SK-MEL-5 (cell line): ENCODE data around the gene PACSIN3. TPM values are rescaled to one million over a fixed set of nuclear protein-coding genes. Genes with fewer than 3 reads are reported as not detected.

ENCODE experiments used
- DNase-seq: peaks from one replicate; pipeline ENCODE4 v3.0.0-alpha.2; 2016; ENCODE audit warnings: low read depth, low spot score
- in situ Hi-C: cut with HindIII; loops from 2 replicates; pipeline ENCODE4 v1.10.0; 2016; ENCODE audit warnings: low sequenced_read_pairs, high pct_unique_total_duplicates, low pct_unique_long_range_greater_than_20kb
- total RNA-seq: library from RNA; depleted of rRNA; stranded (reverse); fragments of >200 nt; shearing (Covaris generic); gene quantifications from 2 replicates; pipeline ENCODE4 v1.2.3, GENCODE V29; 2014

The PACSIN3 gene
- total RNA-seq, 1 experiment from 2014 or later = 36.3 TPM

DNA sequence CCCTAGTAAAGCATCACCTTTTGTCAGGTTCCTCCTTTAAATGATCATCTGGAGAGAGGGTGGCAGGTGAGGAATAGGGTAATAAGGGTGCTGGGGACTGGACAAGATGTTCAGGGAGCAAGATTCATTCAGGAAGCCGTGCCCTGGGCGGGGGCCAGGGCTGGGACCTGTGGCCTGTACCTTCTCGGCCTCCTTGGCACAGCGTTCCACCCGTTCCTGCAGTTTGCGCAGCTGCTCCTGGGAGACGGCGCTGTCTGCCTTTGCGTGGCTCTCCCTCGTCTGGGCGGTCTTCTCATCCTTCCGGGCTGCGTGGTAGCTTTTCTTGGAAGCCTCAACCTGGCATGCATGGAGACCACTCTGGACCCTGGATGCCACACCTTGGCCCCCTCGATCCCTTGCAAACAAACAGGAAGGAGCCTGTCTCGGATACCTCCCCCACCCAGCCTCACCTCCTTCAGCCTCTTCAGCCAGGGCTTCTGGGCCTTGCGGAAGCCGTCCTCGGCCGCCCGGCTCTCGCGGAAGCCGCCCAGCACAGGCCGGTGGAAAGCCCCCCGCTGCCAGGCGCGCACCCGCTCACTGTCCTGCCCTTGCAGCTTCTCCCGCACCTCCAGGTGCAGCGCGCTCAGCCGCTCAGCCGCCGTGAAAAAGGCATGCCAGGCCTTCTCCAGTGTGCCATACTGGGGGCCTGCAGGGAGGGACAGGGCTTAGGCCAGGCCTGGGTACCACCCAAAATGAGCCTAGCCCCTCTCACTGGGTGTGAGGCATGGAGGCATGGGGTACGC is 6.0 kb downstream of the PACSIN3 start:
- in situ Hi-C loops = no loop called here
- no peak for DNase-seq

DNA sequence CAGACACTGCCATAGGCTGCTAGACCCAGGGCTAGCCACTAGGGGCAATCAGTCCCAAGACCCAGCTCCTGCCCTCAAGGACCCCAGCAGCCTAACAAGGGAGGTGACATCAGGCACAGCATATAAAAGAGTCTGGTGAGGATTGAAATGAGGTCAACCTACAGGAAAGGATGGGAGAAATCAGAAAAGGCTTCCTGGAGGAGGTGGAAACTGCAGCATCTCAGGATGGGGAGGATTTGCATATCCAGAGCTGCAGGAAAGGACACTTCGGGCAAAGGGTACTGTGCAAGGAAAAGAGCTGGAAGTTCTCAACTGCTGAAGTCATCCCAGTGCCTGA is 6.6 kb downstream of the PACSIN3 start:
- in situ Hi-C loops = no loop called here
- peak; percentile 69 for DNase-seq

DNA sequence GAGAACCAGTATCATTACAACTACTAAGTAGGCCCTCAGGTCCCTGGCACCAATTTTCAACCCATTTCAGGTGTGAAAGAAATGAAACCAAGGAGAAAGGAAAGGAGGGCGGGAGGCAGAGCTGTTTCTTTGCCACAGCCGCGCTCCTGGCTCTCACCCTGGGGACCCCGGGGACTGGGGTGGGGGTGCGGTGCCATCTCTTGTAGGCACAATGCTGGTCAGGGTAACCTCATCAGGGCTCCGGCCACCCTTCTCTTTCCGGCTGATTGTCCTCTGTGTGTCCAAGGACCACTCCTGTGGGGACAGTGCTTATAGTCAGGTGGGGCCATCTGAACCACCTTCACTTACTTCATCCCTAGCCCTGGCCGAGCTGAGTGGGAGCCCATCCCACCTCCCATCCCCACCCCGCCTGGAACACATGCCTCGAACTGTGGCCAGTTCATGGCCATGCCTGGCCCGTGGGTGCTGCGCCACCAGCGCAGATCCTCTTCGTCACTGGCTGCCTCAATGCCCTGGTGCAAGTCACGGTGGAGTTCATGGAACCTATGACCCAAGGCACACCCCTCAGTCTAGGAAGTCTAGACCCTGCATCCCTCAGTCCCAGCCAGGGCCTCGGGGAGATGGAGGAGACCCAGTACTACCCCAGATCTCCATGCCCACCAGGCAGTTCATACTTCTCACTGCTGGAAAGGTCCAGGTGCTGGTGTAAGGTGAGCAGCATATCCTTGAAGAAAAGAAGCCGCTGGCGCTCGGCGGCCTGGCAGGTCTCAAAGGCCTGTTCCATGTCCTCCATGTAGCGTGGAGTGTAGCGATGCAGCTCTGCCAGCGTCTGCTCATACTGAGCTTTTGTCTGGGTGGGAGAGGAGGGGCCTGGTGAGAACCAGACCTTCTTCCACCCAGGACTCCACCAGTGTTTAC is 7.2 kb downstream of the PACSIN3 start:
- DNase-seq = no peak
- in situ Hi-C loops = no loop called here

DNA sequence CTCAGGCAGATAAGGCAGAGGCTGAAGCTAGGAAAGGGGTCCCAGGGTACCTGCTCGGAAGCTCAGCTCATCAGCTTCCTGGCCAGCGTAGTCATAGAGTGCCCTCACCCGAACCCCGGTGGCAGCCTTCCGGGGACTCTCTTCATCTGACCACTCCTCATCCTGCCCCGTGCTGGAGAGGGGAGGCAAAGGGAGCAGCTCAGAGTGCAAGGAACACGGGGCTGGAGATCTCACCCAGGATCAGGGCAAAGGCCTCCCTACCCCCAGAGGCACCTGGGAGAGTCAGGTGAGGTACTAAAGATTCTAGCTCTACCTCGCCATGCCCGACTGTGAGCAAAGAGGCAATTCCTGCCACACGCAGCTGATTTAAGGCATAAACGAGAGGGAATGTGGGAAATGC is 7.9 kb downstream of the PACSIN3 start:
- in situ Hi-C loops = no loop called here
- DNase-seq = no peak

DNA sequence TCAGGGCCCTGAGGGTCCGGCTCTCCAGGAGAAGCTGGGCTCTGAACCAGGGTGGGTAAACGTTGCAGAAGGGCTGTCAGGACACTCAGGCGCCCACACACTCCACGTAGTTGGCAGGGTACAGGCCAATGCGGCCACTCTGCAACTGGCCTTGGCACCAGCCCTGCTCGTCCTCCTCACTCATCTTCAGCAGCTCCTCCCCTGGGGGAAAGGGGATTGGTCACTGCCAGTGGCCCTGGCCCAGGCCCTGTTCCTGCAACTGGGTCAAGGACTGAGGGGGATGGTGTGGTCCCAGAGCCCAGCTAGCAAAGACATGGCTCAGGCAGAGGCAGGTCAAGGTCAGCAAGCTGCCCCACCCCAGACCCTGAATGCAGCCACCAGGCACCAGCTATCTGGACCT is 8.4 kb downstream of the PACSIN3 start:
- in situ Hi-C loops = no loop called here
- no peak for DNase-seq

DNA sequence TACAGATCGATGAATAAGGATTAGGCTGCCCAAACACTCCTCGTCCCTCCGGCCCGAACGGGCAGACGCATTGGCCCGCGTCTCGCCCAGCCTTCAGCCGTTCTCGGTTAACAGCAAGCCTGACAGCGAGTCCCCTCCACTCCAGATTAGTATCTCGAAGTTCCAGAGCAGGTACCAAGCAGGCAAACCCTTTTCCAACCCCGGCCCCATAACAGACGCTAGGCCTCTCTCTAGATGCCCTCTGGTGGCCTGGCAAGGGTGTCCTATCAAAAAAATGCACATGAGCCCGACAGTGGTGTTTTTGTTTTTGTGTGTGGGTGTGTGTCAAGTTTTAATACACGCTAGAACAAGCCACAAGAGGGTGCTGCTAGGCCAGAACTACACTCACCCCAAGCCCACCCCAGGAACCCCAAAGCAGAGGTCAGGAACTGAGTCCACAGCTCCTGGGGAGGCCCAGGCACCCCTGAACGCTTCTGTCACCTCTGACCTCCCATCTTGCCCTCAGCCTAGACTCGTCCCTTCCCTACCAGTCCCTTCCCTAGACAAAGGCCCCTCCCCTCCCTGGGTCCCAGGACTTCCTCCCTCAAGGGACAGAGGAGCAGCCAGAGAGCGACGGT is 8.9 kb downstream of the PACSIN3 start:
- peak; percentile 91 for DNase-seq
- in situ Hi-C loops = no loop called here

DNA sequence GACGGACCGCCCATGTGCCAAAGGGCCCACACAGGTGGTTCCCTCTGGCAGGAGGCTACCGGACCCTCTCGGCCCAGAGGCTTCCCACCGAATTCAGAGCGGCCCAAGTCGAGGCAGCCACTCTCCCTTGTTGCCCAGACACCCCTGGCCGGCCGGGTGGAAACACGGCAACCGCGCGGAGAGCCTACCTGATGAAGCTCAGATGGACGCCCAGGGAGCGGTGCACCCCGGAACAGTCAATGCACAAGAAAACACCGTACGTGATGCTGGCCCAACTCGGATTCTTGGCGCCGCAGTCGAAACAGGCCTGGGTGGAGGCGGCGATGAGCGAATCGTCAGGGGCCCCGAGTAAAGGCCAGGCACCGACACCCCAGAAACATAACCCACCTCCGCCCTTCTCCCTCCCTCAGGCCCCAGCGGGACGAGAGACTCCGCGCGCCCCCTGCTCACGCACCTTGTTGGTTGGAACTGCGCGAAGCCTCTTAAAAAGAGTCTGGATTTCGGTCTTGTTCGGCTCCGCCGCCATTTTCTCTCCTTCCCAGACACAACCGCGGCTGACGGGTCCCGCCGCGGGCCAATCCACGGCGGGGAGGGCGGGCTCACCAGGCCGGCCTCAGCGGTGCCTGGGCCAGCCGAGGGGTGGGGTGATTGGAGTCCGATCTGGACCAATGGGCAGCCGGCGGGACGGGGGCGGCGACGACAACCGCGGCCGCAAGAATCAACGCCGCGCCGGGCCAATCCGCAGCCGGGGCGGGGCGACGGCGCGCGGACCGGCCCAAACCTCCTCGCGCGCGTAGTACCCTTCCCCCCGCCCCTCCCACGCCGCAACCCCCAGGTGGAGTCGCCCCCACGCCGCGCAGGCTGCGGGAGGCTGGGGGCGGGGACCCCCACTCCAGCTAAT is 9.7 kb downstream of the PACSIN3 start, which contains the start of gene ARFGAP2:
Gene ARFGAP2, minus strand, starts transcription at position 552 of the 901 bp plus-strand sequence. Its CDS starts 26 bp downstream, at position 526.
- peak; percentile 94 for DNase-seq
- in situ Hi-C loops = no loop called here

DNA sequence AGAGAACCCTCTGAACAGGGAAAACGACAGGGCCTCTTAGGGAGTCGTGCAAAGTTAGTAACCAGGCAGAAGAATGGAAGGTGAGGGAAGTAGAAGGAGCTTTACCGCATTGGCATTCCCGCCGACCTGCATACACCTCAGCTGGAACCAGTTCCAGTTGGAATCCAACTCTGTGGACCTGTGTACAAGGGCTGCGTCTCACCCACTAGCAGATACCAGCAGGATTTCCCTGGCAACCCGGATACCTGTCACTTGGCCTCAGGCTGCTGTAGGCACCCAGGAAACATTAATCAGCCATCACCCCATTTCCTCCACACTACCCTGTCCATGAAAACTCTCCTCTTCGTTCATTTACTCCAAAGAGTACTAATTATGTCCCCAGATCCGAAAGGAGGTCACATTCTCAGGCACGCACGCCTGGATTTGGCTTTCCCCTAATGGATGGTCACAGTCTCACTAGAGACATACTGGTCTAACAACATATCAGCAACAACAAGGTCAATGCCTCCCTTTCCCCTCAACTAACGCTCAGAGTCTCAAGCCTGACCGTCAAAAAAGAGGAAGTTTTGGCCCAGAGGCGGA is 10.4 kb downstream of the PACSIN3 start:
- in situ Hi-C loops = no loop called here
- DNase-seq = no peak

DNA sequence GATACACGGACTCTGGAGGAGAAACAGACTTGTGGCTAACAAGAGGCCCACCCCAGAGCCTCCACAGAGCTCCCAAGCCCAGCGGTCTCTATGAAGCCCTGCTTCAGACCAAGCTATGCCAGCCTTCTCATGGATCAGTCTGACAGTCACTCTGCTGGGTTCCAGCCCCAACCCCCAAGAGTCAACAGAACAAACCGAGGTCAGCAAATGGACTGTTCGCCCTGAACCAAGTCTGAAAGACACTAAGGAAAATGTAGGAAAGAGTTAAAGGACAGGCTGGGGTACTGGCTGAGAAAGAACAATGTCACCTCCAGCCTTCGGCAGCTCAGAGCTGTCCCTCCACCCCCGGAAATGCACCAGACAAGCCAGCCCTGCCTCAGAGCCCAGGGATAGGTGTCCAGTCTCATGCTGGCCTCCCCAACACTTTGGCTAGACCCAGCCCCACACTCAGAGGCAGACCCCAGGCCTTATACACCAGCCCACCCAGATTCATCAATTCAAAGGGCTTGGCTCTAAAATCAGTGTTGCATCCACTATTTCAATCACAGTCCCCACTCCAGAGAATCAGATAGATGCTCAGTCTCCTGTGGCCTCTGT is 13.4 kb downstream of the PACSIN3 start:
- DNase-seq = no peak
- in situ Hi-C loops = no loop called here

DNA sequence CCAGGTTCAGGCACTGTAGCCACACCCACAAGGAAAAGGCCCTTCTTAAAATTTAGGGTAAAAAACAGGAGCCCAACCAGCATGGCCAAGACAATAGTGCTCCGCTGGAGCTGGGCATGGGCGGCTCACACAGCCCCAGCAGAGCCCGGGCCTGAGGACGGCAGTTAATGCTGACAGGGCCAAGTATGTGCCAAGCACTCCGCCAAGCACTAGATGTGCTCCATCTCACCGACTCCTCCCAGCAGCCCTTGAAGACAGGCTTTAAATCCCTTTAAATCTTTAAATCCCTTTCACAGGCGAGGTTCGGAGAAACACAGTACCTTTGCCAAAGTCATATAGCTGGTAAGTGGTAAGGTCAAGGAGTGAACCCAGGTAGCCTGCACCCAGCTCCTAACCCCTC is 14.4 kb downstream of the PACSIN3 start:
- in situ Hi-C loops = no loop called here
- no peak for DNase-seq

DNA sequence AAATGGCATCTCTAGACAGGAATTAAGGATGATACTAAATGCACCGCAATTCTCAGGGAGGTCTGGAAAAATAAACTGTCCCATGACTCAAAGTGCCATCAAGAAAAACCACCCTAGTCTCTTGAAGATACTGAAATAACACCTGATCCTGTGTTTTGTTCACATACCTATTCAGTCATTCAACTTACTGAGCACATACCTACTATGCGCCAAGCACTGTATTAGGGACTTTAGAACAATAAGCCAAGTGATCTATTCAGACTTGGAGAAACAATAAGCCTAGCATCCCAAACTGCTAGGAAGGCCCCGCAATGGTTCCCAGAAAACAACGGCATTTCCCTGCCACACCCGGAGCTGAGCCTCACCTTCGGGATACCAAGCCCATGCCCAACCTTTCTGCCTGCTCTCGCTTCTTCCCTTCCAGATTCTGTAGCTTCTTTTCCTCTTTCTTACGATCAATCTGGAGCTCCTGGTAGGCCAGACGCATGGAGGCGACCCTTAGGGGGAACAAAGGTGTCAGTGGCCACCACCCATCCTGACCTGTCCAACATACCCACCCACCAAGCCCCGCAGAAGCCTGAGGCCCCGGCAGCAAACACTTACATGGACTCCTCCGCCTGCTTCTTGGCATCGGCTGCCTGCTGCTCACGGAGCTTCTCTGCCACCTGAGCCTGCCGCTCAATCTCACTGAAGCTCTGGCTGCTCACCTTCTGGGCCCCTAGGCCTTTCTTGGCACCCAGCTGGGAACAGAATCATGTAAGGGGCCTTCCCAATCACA is 15.0 kb downstream of the PACSIN3 start:
- no peak for DNase-seq
- in situ Hi-C loops = no loop called here

DNA sequence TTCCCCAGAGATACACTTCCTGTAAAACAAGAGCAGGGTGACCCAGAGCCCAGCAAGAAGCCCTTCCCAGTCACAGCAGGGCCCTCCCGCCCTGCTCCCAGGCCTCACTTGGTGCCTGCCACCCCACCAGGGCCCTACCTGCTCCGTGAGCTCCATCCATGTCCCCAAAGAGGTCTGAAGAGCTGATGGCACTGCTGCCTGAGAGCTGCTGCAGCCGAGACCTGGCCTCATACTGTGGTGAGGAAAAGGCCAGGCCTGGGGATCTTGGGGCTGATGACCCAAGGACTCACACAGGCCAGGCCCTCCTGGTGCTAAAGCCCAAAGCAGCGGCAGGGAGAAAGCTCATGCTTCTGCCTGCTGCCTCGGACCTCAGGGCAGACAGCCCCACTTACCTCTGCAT is 19.9 kb downstream of the PACSIN3 start:
- in situ Hi-C loops = no loop called here

DNA sequence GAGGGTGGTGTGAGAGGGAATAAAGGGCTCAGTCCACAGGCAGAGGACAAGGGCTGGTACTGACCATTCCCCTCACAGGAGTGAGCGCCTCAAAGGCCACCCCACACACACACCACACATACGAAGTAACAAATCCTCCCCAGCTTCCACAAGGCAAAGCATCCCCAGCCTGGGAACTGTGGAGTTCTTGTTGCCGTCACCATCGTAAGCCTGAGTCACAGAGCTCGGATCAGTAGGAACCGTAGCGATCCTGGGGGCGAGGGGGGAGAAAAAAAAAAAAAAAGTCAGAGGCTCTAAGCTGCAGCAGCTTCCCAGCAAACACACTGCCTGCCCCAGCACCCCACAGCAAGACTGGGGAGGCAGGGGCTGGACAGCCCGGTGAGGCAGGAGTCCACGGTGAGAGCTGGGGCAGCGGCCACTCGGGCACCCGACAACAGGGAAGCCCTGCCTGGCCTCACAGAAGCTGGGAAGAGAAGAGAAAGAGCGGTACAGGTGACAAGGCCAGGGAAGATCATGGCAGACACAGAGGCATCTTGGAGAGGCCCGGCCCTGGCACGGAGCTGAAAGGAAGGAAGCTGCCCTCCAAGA is 20.9 kb downstream of the PACSIN3 start:
- no peak for DNase-seq
- in situ Hi-C loops = no loop called here

More for the DNA sequence above, 19.9 kb downstream of the PACSIN3 start:
- no peak for DNase-seq

DNA sequence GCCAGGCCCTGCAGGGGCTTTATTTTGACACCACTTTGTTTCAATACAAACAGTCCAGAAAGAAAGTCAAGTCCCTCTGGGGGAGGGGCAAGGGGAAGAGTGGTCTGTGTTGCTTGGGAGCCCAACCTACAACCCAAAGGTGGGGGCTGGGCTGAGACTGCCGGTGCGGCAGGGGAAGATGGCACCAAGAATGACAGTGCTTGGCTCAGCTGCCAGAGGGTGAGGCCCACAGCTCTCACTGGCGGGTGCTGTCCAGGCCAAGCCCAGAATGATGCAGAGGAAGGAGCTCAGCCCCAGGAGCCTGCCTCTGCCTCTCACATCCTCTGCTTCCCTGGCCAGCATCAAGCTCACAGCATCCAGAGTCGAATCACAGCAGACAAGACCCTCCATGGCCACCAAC is 21.9 kb downstream of the PACSIN3 start:
- no peak for DNase-seq
- in situ Hi-C loops = no loop called here

DNA sequence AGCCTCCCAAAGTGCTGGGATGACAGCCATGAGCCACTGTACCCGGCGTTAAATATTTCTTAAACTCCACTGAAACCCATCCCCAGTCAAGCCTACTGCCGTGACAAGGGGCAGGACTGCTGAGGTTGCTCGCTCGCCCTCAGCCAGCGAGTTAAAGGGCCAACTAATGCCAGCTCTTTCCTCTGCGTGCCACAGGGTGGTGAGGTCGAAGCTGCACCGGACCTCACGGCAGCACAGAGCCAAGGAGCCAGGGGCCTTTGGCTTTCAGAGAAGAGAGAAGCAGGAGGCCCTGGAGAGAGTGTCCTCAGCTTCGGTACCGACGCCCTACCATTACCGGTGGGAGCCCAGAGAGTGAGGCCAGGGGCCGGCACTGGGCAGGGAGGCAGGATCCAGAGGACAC is 22.3 kb downstream of the PACSIN3 start:
- DNase-seq = no peak
- in situ Hi-C loops = no loop called here

DNA sequence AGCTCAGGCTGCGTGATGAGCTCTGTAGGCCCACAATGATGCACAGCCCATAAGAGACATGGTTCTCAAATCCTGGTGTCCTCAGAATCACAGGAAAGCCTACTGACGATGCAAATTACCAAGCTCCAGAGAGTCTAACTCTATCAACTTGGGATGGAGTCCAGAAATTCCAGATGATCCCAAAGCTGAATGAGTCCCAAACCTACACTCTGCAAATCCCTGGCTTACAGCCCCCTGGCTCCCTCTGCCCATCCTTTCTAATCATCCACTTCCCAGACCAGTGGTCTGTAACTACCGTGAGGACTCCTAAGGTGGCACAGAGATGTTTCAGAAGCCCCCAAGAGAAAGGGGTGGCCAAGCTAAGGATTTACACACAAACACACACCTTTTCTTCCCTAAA is 23.0 kb downstream of the PACSIN3 start:
- in situ Hi-C loops = no loop called here
- no peak for DNase-seq
